Activated CD8-positive, alpha-beta memory T cell treated with anti-CD3 and anti-CD28 coated beads, Interleukin-2, amount 50 U/mL, for 24 hours (primary cell): ENCODE results near the gene ARHGAP1.

Experiments used
- DNase-seq: peaks from one replicate; pipeline ENCODE4 v3.0.0-alpha.2; 2020; ENCODE audit errors: extremely low read depth

The ARHGAP1 gene

GRCh38 chr11:46694072-46694471 lies 6.3 kb downstream of the ARHGAP1 start:
- DNase-seq, result no peak

GRCh38 chr11:46693597-46694012 lies 6.8 kb downstream of the ARHGAP1 start:
- no peak for DNase-seq

DNA sequence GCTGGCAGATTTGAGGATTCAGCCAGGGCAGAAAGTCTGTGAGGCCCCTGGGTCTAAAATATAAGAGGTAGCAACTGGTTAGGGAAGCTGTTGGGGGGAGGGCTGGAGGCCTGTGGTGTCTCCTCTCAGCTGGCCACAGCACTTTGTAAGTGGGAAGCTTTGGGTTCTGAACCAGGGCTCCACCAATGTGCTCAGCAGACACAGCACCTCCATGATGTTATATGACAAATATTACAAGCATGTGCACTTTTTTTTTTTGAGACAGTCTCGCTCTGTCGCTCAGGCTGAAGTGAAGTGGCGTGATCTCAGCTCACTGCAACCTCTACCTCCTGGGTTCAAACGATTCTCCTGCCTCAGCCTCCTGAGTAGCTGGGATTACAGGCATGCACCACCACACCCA lies 8.0 kb downstream of the ARHGAP1 start:
- DNase-seq, result no peak

GRCh38 chr11:46690702-46691101 lies 9.7 kb downstream of the ARHGAP1 start:
- no peak for DNase-seq

DNA sequence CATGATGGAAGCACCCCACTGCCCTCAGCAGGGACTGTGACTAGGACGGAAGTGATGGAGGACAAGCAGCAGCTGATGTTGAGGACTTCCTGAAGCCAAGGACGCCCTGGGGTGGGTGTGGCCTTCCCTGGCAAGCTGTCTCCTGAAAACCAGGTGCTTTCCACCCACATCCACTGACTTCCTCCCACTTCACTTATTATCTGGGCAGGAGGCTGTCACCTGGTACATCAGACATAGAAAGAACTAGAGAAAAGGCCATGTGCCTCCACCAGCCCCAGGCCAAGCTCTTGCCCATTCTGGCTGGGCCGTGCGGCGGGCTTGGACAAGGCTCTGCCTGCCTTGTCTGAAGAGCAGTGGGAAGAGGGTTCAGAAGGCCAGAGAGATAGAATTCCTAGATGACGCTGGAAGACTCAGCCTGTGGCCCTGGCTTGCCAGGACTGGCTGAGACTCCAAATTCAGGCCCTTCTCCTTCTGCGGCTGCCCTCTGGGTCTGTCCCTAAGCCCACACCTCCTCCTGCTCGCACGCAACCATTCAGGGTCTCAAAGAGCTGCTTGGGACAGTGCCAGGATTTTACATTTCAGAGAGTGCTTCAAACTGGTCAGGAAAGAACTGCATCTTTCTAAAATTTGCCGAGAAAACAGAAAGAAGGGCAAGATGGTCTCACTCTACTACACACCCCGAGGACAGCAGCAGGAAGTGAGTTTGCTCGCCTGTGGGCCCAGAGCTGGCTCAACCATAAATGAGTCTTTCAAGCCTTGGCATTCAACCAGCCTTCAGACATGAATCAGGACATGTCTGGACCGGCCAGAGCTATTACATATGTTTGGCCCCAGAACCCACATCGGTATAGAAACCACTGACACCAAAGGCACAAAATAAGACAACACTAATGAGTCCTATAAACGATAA lies 13.3 kb downstream of the ARHGAP1 start:
- no peak for DNase-seq

- no peak for DNase-seq
These were observed 16.1 kb downstream of the ARHGAP1 start for GRCh38 chr11:46684367-46684766.

GRCh38 chr11:46682773-46683752 lies 17.4 kb downstream of the ARHGAP1 start:
- no peak for DNase-seq

DNA sequence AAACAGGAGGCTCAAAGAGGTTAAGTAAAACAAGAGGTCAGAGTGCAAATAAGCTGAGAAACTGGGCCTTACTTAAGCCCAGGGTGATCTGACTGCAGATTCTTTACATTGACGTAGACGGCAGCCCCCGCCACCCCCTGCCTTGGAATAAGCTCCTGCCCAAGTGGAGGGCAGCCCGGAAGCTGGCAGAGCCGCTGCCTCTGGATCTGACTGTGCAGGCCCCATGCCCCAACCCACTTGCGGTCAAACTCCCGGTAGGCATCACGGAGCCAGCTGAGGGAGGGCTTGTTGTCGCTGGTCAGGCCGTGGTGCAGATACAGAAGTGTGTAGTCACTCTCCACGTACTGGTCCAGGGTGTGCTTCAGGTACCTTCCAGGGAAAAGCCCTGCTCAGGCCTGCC lies 18.6 kb downstream of the ARHGAP1 start:
- no peak for DNase-seq

GRCh38 chr11:46680815-46681214 lies 19.6 kb downstream of the ARHGAP1 start:
- DNase-seq, result no peak

DNA sequence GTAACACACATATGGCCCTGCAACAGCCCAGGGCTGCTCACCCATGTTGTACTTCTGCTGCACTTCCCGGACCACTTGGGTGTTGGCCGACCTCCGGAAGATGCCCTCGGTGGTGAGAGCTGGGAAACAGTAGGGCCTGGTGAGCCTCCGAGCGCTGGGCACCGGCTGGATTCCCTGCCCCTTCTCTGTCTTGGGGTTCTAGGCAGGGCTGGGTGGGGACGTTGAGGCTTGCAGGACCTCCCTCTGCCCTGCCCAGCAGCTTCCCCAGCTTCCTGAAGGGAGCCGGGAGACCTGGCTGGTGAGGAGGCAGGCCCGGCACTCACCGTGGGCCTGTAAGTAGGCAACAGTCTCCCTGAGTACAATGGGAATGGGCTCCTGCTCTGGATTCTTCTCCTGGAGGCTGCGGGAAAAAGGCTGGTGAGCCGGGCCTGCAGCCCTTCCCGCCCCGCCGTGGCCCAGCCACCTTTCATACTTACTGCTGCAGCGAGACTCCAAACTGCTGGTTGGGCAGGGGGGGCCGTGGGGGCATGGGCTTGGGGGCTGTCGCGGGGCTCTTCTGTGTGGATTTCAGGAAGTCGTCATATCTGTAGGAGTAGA lies 20.2 kb downstream of the ARHGAP1 start:
- DNase-seq, result no peak

- DNase-seq, result no peak
These were observed 20.9 kb downstream of the ARHGAP1 start for GRCh38 chr11:46679241-46680163.

DNA sequence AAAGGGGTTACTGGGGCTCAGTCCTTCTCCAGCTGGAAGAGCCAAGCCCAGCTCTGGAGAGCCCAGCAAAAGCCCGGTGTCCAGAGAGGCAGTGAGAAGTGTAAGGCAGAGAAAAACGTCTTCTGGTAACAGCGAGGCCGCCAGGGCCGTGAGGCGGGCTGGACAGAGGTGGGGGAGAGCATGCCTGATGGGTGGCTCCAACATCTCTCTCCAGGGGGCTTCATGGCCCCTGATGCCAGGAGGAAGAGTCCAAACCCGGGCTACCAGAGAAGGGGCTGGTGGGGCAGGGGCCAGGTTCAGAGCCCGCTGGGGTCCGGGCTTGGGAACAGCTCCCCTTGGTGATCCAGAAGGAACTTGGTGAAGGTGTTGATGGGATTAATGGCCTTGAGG lies 21.7 kb downstream of the ARHGAP1 start:
- DNase-seq, result no peak

GRCh38 chr11:46677991-46678740 lies 22.3 kb downstream of the ARHGAP1 start:
- no peak for DNase-seq

DNA sequence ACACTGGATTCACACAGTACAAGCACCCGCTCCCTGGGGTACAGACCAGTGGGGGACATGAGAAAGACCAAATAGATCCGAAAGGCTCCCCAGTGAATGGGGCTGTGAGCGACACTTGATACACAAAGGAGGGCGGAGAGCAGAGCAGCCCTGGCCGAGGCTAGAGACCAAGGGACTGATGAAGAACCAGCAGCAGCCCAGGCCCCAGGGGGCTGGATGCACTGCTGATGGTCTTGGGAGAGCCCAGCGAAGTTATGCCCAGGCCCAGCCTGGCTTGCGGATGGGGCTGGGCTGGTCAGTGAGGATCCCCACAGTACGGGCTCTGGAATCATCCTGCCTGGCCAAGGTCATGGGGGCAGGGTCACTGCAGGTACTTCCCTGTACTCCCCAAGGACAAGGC lies 23.2 kb downstream of the ARHGAP1 start:
- no peak for DNase-seq

DNA sequence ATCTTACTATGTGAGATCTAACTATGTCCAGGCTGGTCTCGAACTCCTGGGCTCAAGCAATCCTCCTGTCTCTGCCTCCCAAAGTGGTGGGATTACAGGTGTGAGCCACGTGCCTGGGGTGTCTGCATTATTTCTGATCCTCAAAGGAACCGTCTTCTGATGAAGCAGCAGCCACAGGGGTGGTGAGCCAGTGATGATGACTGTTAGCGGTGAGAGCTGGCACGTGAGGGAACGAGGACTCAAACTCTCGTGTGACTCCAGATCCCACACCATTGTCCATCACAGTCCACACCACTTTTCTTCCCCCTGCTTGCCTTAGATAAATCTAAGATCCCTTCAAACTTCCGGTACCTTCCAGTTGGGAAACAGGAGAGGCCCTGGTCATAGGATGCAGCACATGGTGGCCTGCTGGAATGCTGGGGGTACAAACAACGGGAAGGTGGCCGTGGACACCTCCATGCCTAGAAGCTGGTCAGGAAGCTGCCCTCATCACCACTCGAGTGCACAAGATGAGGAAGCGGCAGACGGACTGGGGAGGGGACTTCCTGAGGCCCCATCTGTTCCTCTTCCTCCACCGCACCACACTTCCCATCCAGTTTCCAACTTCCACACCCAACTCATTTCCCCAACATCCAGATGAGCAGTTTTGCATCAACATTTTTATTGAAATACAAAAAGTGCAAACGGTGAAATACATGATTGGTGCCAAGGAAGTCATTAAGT lies 23.8 kb downstream of the ARHGAP1 start:
- DNase-seq, result no peak

DNA sequence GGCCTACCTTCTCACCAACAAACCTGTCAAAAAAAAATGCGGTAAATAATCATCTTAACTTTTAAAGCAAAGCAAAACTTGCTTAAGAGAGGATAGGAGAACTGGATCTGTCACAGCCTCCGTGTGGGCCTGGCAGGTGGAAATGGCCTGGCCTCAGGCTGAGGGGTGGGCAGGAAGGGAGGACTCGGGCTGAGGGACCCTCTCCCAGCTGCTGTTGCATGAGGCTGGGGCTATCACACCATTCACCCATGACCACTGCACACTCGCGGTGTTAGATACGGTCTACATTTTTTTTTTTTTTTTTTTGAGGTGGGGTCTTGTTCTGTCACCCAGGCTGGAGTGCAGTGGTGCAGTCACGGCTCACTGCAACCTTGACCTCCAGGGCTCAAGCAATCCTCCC lies 24.5 kb downstream of the ARHGAP1 start:
- DNase-seq, result no peak

DNA sequence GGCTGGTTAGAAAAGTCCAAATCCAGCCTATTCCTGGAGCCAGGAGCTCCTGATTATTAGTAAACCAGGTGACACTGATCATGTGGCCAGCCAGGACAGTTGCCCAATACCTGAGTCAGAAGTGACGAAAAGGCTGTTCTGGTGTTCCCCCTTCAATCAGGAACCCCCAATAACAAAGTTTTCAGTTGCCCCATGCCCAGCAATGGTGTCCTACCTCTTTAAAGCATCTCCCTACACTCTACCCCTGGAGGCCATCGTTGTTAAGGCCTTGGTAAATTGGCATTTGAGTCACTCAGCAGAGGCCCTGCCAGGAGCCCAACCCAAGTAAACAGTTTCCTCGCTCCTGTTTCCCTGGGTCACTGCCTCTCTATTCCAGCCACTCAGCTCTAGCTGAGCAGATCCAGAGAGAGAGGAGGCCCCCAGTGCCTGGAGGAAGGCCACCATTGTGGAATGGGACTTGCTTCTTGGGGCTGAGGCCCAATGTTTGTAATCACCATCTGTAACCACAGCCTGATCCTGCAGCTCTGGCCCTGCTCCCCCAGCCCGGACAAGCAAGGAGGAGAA lies 25.0 kb downstream of the ARHGAP1 start:
- DNase-seq, result no peak

DNA sequence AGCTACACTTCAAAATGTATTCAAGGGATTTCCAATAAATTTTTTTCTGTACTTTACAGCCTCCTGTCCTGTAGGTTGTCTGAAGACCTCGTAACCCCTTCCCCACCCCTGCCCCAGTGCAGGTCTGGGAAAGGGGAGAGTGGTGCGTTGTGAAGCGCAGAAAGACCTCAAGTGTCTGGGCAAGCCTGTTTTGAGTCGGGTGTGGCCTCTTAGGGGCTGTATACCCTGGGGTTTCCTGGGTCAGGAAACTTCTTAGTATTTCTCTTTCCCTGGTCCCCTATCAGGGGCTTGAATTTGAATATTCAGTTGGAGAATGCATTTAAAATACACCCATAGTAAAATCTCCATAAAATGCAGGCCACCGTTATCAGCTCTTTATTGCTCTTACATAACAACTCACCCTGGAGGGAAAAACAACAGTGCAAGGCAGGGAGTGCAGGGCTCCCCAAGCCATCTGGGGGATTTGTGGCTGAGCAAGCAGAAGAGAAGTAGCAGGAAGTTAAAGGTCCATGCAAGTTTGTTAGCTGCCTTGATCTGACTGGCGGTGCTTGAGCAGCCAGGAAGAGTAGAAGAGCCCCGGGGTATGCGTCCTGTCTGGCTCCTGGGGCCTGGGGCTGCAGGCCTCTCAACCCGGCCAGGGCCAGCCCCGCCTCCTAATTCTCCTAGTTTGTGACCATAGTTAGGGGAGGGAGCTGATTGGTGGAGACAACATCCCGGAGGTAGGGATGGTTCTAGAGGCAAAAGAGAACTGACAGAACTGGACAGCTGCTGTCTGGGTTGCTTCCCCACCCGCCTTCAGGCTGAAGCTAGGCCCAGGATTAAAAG lies 25.7 kb downstream of the ARHGAP1 start:
- DNase-seq, result no peak
